MM.1S (cell line): ENCODE data around the gene FGD4.

Source experiments
- CTCF ChIP-seq: fragments of 300-600 bp; sonication (generic); IDR thresholded peaks from 2 replicates; pipeline ENCODE4 v1.5.1; 2016; ENCODE audit warnings: antibody characterized with exemption, low read length, mixed read lengths
- EZH2 ChIP-seq: fragments of 300-600 bp; sonication (generic); optimal IDR thresholded peaks from 2 replicates; pipeline ENCODE3; 2017; ENCODE audit warnings: low read depth, mild to moderate bottlenecking, antibody characterized with exemption, low read length, mixed read lengths

GRCh38 chr12:32503730-32504129 is 104.4 kb downstream of the FGD4 start:
- TF ChIP-seq EZH2 (no peak), CTCF (no peak)
